GM21360 (cell line): ENCODE measurements around the gene RAD51B.

Experiments
- ATAC-seq: cut with Tn5 transposase; IDR thresholded peaks from one replicate; pipeline ENCODE4 v1.9.1; 2021; ENCODE audit warnings: mild to moderate bottlenecking, moderate library complexity; ENCODE audit not compliant: unreplicated experiment

Gene RAD51B

DNA sequence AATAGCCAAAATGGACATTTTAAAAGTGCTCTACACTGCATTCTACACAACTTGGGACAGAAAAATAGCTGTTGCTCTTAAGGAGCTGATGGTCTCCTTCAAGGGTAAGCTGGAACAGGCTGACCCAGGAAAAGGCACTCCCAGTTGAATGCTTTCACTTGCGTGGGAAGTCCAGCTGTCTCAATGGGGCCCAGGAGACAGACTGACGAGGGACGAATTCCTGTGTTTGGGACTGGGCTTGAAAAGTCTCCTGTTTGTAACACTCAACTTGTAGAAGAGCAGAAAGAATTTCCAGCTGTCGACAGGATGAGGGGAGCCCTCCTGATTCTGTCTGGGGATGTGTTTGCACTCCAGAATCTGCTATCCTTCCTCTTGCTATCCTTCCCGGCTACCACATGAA is 792.5 kb downstream of the RAD51B start:
- no peak for ATAC-seq

DNA sequence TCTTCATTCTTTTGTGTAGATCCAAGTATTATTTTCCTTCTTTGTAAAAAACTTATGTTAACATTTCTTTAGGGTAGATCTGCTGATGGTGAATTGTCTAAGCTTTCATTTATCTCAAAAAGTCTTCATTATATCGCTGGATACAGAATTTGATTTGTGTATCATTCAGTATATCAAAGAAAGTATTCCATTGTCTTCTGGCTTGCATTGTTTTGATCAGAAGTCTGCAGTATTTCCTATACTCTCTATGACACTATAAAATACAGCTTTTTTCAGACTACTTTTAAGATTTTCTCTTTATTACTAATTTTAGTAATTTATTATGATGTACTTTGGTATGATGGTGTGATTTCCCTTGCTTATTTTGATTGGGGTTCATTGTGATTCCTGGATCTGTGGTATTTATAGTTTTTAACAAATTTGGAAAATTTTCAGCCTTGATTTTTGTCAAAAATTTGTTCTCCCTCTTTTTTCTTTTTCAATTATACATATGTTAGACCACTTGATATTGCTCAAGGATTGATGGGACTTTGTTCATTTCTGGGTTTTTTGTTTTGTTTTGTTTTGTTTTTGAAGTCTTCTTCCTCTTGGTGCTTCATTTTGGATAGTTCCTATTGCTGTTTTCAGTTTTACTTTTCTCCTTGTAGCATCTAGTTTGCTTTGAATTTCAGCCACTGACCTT is 796.8 kb downstream of the RAD51B start:
- ATAC-seq, result no peak

- no peak for ATAC-seq
Measured at GRCh38 chr14:68619790-68620574, 800.4 kb downstream of the RAD51B start.

GRCh38 chr14:68621400-68622365 is 802.1 kb downstream of the RAD51B start:
- ATAC-seq, result no peak

- no peak for ATAC-seq
Measured at GRCh38 chr14:68622856-68623255, 803.3 kb downstream of the RAD51B start.

GRCh38 chr14:68623307-68623706 is 803.7 kb downstream of the RAD51B start:
- ATAC-seq, result no peak

GRCh38 chr14:68623826-68624225 is 804.2 kb downstream of the RAD51B start:
- no peak for ATAC-seq

GRCh38 chr14:68624541-68625220 is 805.1 kb downstream of the RAD51B start:
- no peak for ATAC-seq

DNA sequence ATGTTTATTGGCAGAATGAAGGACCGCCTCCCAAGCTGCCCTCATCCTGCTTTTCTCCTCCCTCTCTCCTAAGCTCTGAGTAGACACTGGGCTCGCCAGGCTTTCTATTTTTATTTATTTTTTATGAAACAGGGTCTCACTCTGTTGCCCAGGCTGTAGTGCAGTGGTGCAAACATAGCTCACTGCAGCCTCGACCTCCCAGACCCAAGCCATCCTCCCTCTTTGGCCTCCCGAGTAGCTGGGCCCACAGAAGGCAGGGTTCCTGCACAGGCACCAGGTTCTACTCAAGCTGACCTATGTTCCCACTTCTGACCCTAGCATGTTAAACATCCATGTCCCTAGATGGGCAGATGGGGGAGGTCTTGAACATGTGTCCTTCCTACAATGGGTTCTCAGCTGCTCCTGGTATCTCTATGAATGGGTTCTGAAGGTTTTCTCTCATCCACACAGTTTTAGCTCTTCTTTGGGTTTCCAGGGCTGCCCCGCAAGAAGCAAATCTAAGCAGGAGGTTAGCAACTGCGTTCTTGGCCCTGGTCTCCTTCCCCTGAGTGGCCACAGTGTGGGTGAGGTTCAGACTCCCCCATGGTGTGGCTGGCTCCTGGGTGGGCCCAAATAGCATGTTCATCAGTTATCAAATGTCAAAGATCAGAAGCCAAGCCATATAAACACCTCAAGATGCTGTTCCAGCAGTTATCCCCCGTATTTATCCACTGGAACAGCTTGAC is 805.9 kb downstream of the RAD51B start:
- ATAC-seq, result no peak

- no peak for ATAC-seq
Measured at GRCh38 chr14:68626386-68626785, 806.8 kb downstream of the RAD51B start.

DNA sequence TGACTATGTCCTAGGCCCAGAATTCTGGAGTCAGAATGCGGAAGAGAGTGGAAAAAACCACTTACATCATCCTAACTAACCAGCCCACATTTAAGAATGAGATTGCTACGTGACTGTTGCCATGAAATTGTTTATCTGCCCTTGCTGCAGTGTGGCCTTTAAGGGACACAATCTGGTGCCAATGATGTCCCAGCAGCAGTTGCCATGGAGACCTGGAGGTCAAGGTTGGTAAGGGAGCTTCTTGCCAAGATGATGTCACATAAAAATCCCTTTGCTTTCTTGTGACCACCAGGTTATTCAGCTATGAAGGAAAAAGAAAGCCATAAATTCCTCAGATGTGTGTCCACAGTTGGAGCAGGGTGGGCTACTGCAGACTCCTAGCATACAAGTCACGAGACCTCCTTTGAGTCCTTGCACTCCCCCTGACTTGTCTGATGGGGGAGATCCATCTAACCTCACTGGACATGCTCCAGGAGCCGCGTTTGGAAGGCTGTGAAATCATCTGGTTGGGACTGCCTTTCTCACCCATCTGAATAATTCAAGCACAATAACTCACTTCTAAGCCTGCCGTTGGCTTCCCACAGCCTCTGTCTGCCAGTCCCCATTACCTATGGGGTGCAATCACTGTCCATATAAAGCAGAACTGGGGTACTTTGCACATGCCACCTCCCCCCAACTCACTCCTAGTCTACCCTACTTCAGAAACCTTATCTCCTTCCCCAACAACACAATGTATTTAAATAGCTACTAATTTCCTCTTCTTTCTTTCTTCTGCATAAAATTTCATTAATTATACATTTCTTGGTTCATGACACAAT is 807.7 kb downstream of the RAD51B start:
- ATAC-seq, result no peak

- no peak for ATAC-seq
Measured at GRCh38 chr14:68627868-68628604, 808.5 kb downstream of the RAD51B start.

- ATAC-seq, result no peak
Measured at GRCh38 chr14:68628605-68629310, 809.2 kb downstream of the RAD51B start.

GRCh38 chr14:68630081-68630571 is 810.5 kb downstream of the RAD51B start:
- ATAC-seq, result no peak

DNA sequence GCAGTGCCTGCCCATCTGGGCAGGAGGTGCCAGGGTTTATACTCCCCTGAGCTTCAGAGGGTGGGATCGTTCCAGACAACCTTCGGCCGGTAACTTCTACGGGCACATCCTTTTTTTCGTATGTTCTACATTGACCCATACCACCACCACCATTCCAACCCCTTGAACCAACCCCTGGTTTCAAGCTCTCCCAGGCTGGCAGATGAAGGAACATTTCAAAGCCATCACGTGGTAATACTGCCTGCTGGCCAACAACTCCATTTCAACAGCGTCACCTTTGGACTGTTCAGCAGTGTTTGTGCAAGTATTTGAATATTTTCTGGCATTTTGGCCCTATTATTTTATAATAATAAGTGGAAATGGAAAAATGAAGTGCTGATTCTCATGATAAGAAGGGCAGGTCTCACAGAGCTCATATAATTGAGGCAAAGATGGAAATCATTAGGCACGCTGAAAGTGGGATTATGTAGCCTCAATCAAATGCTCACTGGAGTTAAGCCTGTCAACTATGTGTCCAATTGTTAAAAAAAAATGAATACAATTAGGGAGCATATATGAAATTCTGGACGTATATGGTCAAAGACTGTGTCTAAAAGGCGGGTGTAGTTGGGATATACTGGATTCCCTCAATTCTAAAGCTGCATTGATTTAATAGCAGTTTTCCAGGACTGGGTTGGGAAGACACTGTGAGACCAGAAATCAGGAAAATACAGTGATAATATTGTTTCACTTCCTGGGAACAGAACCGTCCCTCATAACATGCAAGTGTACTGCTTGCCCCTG is 811.2 kb downstream of the RAD51B start:
- ATAC-seq, result no peak

DNA sequence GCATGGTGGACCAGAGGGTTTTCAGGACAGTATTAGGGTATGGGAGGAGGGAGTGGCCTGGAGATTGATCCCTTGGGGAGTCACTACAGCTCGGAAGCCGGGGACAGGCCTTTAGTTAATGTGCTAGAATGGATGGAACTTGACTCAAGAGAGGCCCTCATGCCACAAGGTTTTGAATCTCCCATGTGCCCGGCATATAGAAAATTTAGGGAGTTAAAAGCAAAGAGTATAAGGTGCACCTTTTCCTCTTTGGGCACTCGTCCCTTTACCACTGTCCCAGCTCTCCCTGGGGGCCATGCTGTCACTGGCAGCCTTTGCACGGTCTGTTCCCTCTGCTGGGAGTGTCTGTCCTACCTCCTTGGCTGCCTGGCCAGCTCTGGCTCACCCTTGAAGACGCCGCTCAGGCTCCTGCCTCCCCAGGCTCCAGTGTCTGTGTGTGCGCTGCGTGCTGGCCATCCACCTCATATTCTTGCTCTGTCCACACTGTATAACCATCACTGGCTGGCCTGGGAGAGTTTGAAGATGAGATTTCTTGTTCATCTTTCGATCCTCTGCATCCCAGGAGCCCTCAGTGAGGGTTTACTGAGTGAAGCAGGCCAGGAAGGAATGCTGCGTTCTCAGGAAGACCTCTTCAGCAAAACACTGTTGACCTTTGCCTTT is 811.9 kb downstream of the RAD51B start:
- ATAC-seq, result no peak
